Amygdala (tissue), 56 donors: Measurements from ENCODE around the gene CCDC197.
A peak's percentile ranks its signal among the peaks of the same experiment; 100 is the strongest.

Source experiments
- DNase-seq, 56 donors: peaks; one replicate each; lab custom pipeline; 2025; lab: John Stamatoyannopoulos, UW

Gene CCDC197

GRCh38 chr14:93997082-93997481 is at the start of gene CCDC197:
Gene CCDC197 (plus strand): TSS chr14:93997301. CDS start chr14:93998132, 831 bp downstream.
- DNase-seq = no peak

- no peak for DNase-seq
Measured at GRCh38 chr14:93949511-93950075, 47.5 kb upstream of the CCDC197 start.

- no peak for DNase-seq
Measured at GRCh38 chr14:93950948-93951634, 46.0 kb upstream of the CCDC197 start.

- no peak for DNase-seq
Measured at GRCh38 chr14:93951635-93952540, 45.2 kb upstream of the CCDC197 start.

- DNase-seq = no peak
Measured at GRCh38 chr14:93952829-93953228, 44.3 kb upstream of the CCDC197 start.

GRCh38 chr14:93953263-93953662 is 43.8 kb upstream of the CCDC197 start:
- DNase-seq = no peak

GRCh38 chr14:93953739-93954515 is 43.2 kb upstream of the CCDC197 start:
- no peak for DNase-seq

GRCh38 chr14:93954516-93954830 is 42.6 kb upstream of the CCDC197 start:
- DNase-seq = no peak

GRCh38 chr14:93954900-93955849 is 41.9 kb upstream of the CCDC197 start:
- DNase-seq = peak in 5 of 56 donors; percentile 15 to 30 (median 16)

GRCh38 chr14:93955850-93956481 is 41.1 kb upstream of the CCDC197 start:
- DNase-seq = no peak

- DNase-seq = no peak
Measured at GRCh38 chr14:93956514-93957332, 40.4 kb upstream of the CCDC197 start.

GRCh38 chr14:93957333-93957710 is 39.8 kb upstream of the CCDC197 start:
- no peak for DNase-seq

GRCh38 chr14:93957751-93958566 is 39.1 kb upstream of the CCDC197 start:
- DNase-seq = no peak

GRCh38 chr14:93958567-93959238 is 38.4 kb upstream of the CCDC197 start:
- DNase-seq = no peak

- DNase-seq = peak in 3 of 56 donors; percentile 13 to 41 (median 18)
Measured at GRCh38 chr14:93959239-93960107, 37.6 kb upstream of the CCDC197 start.

- DNase-seq = no peak
Measured at GRCh38 chr14:93960108-93960475, 37.0 kb upstream of the CCDC197 start.
